Neural progenitor cell (in vitro differentiated cells): Measurements from ENCODE around the gene MYO1D. TPM values are rescaled to one million over a fixed set of nuclear protein-coding genes. Genes with fewer than 3 reads are reported as not detected.

Experiments
- DNase-seq: peaks from one replicate; pipeline ENCODE4 v3.0.0-alpha.2; 2016; ENCODE audit warnings: low spot score
- H2AFZ ChIP-seq: fragments of 200-600 bp; sonication (generic); replicated peaks from 2 replicates; pipeline ENCODE4 v1.6.1; 2016; ENCODE audit warnings: antibody characterized with exemption
- H3F3A ChIP-seq: fragments of 200-600 bp; sonication (generic); 2 replicates; pipeline ENCODE4 v1.6.1; 2016; ENCODE audit warnings: antibody characterized with exemption, low read depth
- H3K27ac ChIP-seq: fragments of 200-600 bp; sonication (generic); 2 replicates; pipeline ENCODE4 v1.5.1; 2016; ENCODE audit warnings: mild to moderate bottlenecking
- H3K27me3 ChIP-seq: fragments of 200-600 bp; sonication (generic); 2 replicates; pipeline ENCODE4 v1.6.1; 2016; ENCODE audit warnings: mild to moderate bottlenecking, moderate library complexity
- H3K36me3 ChIP-seq: fragments of 200-600 bp; sonication (generic); 2 replicates; pipeline ENCODE4 v1.5.1; 2016
- H3K4me1 ChIP-seq: fragments of 200-600 bp; sonication (generic); 2 replicates; pipeline ENCODE4 v1.6.1; 2016; ENCODE audit warnings: mixed run types
- H3K4me2 ChIP-seq: fragments of 200-600 bp; sonication (generic); 2 replicates; pipeline ENCODE4 v1.6.1; 2016
- H3K4me3 ChIP-seq: fragments of 200-600 bp; sonication (generic); 2 replicates; pipeline ENCODE4 v1.5.1; 2016
- H3K79me2 ChIP-seq: fragments of 200-600 bp; sonication (generic); 2 replicates; pipeline ENCODE4 v1.6.1; 2016; ENCODE audit warnings: low read depth
- H3K9ac ChIP-seq: fragments of 200-600 bp; sonication (generic); 2 replicates; pipeline ENCODE4 v1.6.1; 2016
- H3K9me3 ChIP-seq: fragments of 200-600 bp; sonication (generic); 2 replicates; pipeline ENCODE4 v1.5.1; 2016; ENCODE audit warnings: low read depth
- H4K20me1 ChIP-seq: fragments of 200-600 bp; sonication (generic); 2 replicates; pipeline ENCODE4 v1.6.1; 2016; ENCODE audit warnings: low read depth
- H3K27ac Mint-ChIP-seq: 3 replicates; pipeline ENCODE4 v1.8.0; 2021; ENCODE audit warnings: mixed read lengths
- H3K27me3 Mint-ChIP-seq: 2 replicates; pipeline ENCODE4 v1.8.0; 2022; ENCODE audit warnings: low read depth, mild to moderate bottlenecking, inconsistent platforms, moderate library complexity, mixed read lengths; ENCODE audit not compliant: insufficient read depth
- H3K36me3 Mint-ChIP-seq: 3 replicates; pipeline ENCODE4 v1.8.0; 2021; ENCODE audit warnings: mixed read lengths
- H3K4me1 Mint-ChIP-seq: 3 replicates; pipeline ENCODE4 v1.8.0; 2021; ENCODE audit warnings: mixed read lengths
- H3K4me3 Mint-ChIP-seq: 3 replicates; pipeline ENCODE4 v1.8.0; 2021; ENCODE audit warnings: mild to moderate bottlenecking, moderate library complexity, mixed read lengths
- H3K9me3 Mint-ChIP-seq: 3 replicates; pipeline ENCODE4 v1.8.0; 2020; ENCODE audit warnings: mixed read lengths
- EZH2 ChIP-seq: fragments of 200-600 bp; sonication (generic); IDR thresholded peaks from 2 replicates; pipeline ENCODE4 v1.6.1; 2017; ENCODE audit warnings: antibody characterized with exemption, mild to moderate bottlenecking, moderate library complexity
- EZH2phosphoT487 ChIP-seq: fragments of 200-600 bp; sonication (generic); IDR thresholded peaks from 2 replicates; pipeline ENCODE4 v1.6.1; 2017; ENCODE audit warnings: antibody characterized with exemption
- total RNA-seq: library from RNA; depleted of rRNA; stranded (reverse); fragments of >200 nt; gene quantifications from 2 replicates; pipeline ENCODE4 v1.2.3, GENCODE V29; 2015; ENCODE audit warnings: low replicate concordance
- TF ChIP-seq, protein P1 (sequence below): fragments of 200-600 bp; sonication (generic); IDR thresholded peaks from 2 replicates; pipeline ENCODE4 v1.5.1; 2017; ENCODE audit warnings: antibody characterized with exemption, mild to moderate bottlenecking

Gene MYO1D
- total RNA-seq, 1 donor from 2014 or later: 6.2 TPM

DNA sequence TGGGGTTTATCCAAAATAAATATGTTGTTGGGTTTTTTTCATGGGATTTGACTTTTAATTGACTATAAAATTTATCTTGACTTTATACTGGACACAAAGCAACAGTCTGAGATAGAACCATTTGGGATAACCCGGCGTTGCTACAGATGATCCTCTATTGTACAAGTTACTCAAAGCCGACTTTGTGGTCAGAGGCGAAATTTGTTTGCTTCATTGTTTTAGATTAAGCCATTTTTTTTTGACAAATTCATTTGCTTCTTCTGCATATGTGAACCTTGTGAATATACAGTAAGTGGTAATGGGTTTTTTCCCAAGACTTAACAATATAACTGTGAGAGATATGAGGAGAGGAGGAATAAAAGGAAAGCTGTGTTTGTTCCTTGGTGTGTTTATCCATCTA is 11.8 kb downstream of the MYO1D start:
- Mint-ChIP-seq H3K36me3 (no peaks in the 10 kb centered on the region), H3K27ac (no peak overlapping the region), H3K4me1 (no peaks in the 10 kb centered on the region), H3K27me3 (peaks cover 2% of the 10 kb centered on the region), H3K4me3 (no peak overlapping the region), H3K9me3 (no peaks in the 10 kb centered on the region)
- no peaks in the 10 kb centered on the region for H3K27me3 ChIP-seq
- no peak overlapping the region for H3K27ac ChIP-seq
- no peak overlapping the region for H3K4me3 ChIP-seq
- H3K79me2 ChIP-seq: no peaks in the 10 kb centered on the region
- H3K9ac ChIP-seq: no peak overlapping the region
- H3K4me1 ChIP-seq: no peaks in the 10 kb centered on the region
- DNase-seq: no peak
- H4K20me1 ChIP-seq: no peaks in the 10 kb centered on the region
- no peak overlapping the region for H3K4me2 ChIP-seq
- TF ChIP-seq EZH2 (no peak), EZH2phosphoT487 (no peak)
- TF ChIP-seq, protein P1, sequence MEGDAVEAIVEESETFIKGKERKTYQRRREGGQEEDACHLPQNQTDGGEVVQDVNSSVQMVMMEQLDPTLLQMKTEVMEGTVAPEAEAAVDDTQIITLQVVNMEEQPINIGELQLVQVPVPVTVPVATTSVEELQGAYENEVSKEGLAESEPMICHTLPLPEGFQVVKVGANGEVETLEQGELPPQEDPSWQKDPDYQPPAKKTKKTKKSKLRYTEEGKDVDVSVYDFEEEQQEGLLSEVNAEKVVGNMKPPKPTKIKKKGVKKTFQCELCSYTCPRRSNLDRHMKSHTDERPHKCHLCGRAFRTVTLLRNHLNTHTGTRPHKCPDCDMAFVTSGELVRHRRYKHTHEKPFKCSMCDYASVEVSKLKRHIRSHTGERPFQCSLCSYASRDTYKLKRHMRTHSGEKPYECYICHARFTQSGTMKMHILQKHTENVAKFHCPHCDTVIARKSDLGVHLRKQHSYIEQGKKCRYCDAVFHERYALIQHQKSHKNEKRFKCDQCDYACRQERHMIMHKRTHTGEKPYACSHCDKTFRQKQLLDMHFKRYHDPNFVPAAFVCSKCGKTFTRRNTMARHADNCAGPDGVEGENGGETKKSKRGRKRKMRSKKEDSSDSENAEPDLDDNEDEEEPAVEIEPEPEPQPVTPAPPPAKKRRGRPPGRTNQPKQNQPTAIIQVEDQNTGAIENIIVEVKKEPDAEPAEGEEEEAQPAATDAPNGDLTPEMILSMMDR: no peak
- no peaks in the 10 kb centered on the region for H3K9me3 ChIP-seq
- no peak overlapping the region for H2AFZ ChIP-seq
- H3F3A ChIP-seq: no peaks in the 10 kb centered on the region
- H3K36me3 ChIP-seq: no peaks in the 10 kb centered on the region

DNA sequence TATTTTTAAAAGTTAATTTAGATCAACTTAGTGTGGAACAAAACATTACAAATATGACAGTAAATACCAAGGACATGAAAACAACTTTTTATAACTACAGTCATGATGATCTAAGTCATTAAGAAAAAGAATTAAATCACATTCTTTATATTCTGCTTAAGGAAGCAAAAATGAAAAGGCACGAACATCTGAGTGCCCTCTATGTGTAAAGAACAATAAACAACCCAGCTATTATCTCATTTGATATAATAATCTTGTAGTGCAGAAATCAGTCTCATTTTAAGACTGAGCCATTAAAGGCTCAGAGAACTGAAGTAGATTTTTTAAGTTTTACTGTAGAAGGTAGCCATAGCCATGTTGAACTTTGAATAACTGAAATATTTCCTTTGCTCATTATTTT is 13.4 kb downstream of the MYO1D start:
- no peaks in the 10 kb centered on the region for H3K4me1 ChIP-seq
- H3K27ac Mint-ChIP-seq: no peak overlapping the region
- H3K27me3 ChIP-seq: no peaks in the 10 kb centered on the region
- no peak overlapping the region for H3K4me3 ChIP-seq
- no peak overlapping the region for H3K9ac ChIP-seq
- H4K20me1 ChIP-seq: no peaks in the 10 kb centered on the region
- H2AFZ ChIP-seq: no peak overlapping the region
- DNase-seq: no peak
- H3K27me3 Mint-ChIP-seq: peaks cover 2% of the 10 kb centered on the region
- no peaks in the 10 kb centered on the region for H3F3A ChIP-seq
- H3K36me3 Mint-ChIP-seq: no peaks in the 10 kb centered on the region
- no peaks in the 10 kb centered on the region for H3K4me1 Mint-ChIP-seq
- no peak overlapping the region for H3K27ac ChIP-seq
- no peak overlapping the region for H3K4me2 ChIP-seq
- TF ChIP-seq EZH2phosphoT487: no peak
- TF ChIP-seq EZH2: no peak
- TF ChIP-seq, protein P1: no peak
- H3K9me3 Mint-ChIP-seq: no peaks in the 10 kb centered on the region
- H3K36me3 ChIP-seq: no peaks in the 10 kb centered on the region
- no peaks in the 10 kb centered on the region for H3K79me2 ChIP-seq
- H3K9me3 ChIP-seq: no peaks in the 10 kb centered on the region
- H3K4me3 Mint-ChIP-seq: no peak overlapping the region

DNA sequence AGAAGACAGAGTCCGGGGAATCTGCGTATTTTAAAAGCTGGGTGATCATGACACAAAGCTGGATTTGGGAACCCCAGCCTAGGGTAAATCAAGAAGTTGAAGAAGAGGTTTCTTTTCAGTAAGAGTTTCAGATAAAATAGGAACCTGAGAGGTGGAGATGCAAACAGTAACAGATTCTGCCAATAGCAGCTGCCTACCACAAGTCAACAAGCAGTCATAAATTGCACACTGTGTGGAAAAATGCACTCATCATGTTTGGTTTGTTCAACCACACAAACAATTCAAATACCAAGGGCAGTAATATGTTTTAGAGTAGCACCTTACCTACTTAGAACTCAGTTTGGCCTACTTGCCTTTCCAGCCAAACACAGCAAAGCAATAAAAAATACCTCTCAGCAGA is 14.0 kb downstream of the MYO1D start:
- Mint-ChIP-seq H3K9me3 (no peaks in the 10 kb centered on the region), H3K27me3 (peaks cover 2% of the 10 kb centered on the region), H3K36me3 (no peaks in the 10 kb centered on the region), H3K4me3 (no peak overlapping the region), H3K27ac (no peak overlapping the region), H3K4me1 (no peaks in the 10 kb centered on the region)
- TF ChIP-seq EZH2phosphoT487: no peak
- no peak for TF ChIP-seq EZH2
- TF ChIP-seq, protein P1: no peak
- H3K4me3 ChIP-seq: no peak overlapping the region
- H3K4me1 ChIP-seq: no peaks in the 10 kb centered on the region
- no peak overlapping the region for H2AFZ ChIP-seq
- no peak overlapping the region for H3K9ac ChIP-seq
- H3F3A ChIP-seq: no peaks in the 10 kb centered on the region
- H4K20me1 ChIP-seq: no peaks in the 10 kb centered on the region
- no peaks in the 10 kb centered on the region for H3K27me3 ChIP-seq
- no peak overlapping the region for H3K4me2 ChIP-seq
- DNase-seq: no peak
- H3K9me3 ChIP-seq: no peaks in the 10 kb centered on the region
- no peaks in the 10 kb centered on the region for H3K36me3 ChIP-seq
- no peaks in the 10 kb centered on the region for H3K79me2 ChIP-seq
- H3K27ac ChIP-seq: no peak overlapping the region

DNA sequence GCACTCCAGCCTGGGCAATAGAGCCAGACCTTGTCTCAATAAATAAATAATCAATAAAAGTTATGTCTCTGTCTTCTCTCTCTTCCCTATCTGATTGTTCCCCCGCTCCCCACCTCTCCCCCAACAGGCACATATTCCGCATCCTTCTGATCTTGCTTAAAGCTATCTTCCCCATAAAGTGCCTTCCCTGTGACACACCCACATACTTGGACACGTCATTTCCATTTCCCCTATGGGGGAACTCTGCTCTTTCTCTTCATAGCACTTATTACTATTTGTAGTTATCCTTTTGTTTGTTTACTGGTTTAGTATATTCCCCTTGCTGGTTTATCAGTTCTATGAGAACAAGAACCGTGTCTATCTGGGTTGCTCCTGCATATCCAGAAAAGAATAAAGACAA is 14.9 kb downstream of the MYO1D start:
- no peak overlapping the region for H3K27ac ChIP-seq
- Mint-ChIP-seq H3K27me3 (peaks cover 2% of the 10 kb centered on the region), H3K4me3 (no peak overlapping the region), H3K36me3 (no peaks in the 10 kb centered on the region), H3K9me3 (peaks cover 2% of the 10 kb centered on the region), H3K27ac (no peak overlapping the region), H3K4me1 (no peaks in the 10 kb centered on the region)
- H3F3A ChIP-seq: no peaks in the 10 kb centered on the region
- H3K36me3 ChIP-seq: no peaks in the 10 kb centered on the region
- H3K4me1 ChIP-seq: no peaks in the 10 kb centered on the region
- no peak overlapping the region for H3K4me2 ChIP-seq
- no peaks in the 10 kb centered on the region for H3K79me2 ChIP-seq
- H3K4me3 ChIP-seq: no peak overlapping the region
- no peak overlapping the region for H3K9ac ChIP-seq
- no peak for DNase-seq
- H4K20me1 ChIP-seq: no peaks in the 10 kb centered on the region
- H3K27me3 ChIP-seq: no peaks in the 10 kb centered on the region
- no peaks in the 10 kb centered on the region for H3K9me3 ChIP-seq
- no peak overlapping the region for H2AFZ ChIP-seq
- TF ChIP-seq EZH2phosphoT487 (no peak), EZH2 (no peak)
- TF ChIP-seq, protein P1: no peak
